Measurements from ENCODE around the gene KAT6B.

KAT6B gene

GRCh38 chr10:74823791-74824183, 2.6 kb upstream of the KAT6B start:
- no peak for DNase-seq (ENCODE audit: low spot score)

DNA sequence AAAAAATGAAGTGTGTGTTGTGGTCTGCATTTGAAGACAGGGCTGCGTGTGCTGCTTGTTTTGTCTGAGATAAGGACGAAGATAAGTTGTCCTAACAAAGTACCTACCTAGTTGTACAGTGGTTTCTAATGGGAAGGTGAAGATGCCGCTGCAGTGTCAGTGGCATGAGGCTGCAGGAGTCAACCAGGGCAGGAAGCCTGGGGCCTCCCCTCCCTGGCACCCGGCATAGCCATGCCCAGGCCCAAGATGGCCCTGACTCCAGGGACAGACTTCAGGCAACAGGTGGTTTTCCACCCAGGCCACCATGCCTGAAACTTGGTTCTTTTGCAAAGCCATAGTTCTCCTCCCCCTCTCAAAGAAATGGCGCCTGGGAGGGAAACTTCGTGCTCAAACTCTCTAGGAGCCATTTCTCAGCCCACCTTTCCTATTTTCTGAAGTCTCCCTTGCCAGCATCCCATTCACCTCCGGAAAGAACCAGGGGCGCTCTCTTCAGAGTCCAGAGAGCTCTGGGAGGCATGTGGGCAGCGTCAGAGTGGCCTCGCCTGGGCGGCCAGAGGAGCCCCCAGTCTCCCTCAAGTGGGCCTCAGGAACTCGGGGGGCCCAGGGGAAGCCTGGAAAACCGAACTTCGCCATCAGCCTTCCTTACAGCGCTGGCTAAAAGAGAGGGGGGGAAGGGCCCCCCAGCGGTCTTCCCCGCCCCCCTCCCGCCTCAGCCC, 2.1 kb upstream of the KAT6B start:
- no peak for DNase-seq (ENCODE audit: low spot score)

- DNase-seq (ENCODE audit: low spot score) = no peak
Observed at GRCh38 chr10:74824900-74825370, 1.5 kb upstream of the KAT6B start.

- no peak for DNase-seq (ENCODE audit: low spot score)
Observed at GRCh38 chr10:74825371-74826141, 844 bp upstream of the KAT6B start.

- no peak for DNase-seq (ENCODE audit: low spot score)
Observed at GRCh38 chr10:74827045-74827441, 643 bp downstream of the KAT6B start.

DNA sequence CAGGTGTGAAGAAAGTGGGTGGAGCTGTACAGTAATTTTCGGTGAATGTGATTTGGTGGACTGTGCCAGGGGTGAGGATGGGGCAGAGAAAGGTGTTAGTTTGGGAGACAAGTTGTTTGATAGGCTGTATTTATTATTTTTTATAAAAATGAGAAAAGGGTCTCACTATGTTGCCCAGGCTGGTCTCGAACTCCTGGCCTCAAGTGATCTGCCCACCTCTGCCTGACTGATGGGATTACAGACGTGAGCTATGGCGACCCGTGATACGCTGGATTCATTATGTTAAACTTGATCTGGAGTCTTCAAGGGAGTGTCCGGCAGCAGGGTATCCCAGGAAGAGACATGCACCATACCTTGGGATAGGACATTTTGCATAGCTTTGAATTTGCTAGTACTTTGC, 1.3 kb downstream of the KAT6B start:
- no peak for DNase-seq (ENCODE audit: low spot score)

GRCh38 chr10:74828946-74829345, 2.5 kb downstream of the KAT6B start:
- DNase-seq (ENCODE audit: low spot score) = no peak

DNA sequence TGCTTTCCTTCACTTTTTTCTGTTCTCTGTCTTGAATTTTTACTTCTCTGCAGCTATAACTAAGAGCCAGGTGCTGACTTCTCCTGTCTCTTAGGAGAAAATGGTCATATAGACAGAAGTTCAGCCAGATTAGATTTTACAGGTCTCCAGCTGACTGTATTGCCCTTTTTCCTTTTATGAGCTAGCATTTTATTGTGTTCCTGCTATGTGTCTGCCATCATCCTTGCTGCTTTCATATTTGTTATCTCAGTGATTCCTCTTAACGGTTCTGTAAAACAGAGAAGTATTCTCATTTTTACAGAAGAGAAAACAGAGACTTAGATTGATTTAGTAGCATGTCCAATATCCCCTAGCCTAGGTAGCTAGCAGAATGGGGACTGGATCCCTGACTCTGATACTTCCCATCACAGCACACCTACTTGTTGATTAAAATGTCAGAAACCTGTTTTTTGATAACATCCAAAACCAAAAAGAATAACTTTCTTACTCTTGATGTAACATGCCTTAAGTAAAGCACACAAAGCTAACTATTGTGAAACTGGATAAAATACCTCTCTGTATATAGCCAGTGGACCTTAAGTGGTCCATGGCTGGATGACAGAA, 5.2 kb downstream of the KAT6B start:
- DNase-seq (ENCODE audit: low spot score) = no peak

GRCh38 chr10:74835963-74836362, 9.6 kb downstream of the KAT6B start:
- DNase-seq (ENCODE audit: low spot score) = no peak

GRCh38 chr10:74836877-74837276, 10.5 kb downstream of the KAT6B start:
- DNase-seq (ENCODE audit: low spot score) = no peak

- DNase-seq (ENCODE audit: low spot score) = no peak
Observed at GRCh38 chr10:74837743-74838142, 11.3 kb downstream of the KAT6B start.

DNA sequence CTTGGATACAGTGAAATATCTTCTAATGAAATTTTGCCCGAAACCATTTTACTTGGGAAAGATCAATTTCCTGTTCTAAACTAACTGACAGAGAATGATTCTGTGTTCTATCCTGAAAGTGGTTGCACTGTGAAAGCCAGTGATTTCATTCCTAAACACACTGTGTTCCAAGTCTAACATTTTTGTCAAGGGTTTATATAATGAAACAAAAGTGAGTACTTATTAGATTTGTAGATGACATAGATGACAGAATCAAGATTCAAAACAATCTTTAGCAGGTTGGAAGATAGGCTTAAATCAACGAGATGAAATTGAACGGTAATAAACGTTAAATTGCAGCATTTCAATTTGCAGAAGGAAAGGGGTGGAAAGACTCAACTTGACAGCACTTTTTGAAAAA, 13.3 kb downstream of the KAT6B start:
- no peak for DNase-seq (ENCODE audit: low spot score)

GRCh38 chr10:74841265-74841973, 15.0 kb downstream of the KAT6B start:
- no peak for DNase-seq (ENCODE audit: low spot score)

GRCh38 chr10:74842301-74842954, 16.0 kb downstream of the KAT6B start:
- no peak for DNase-seq (ENCODE audit: low spot score)

- DNase-seq (ENCODE audit: low spot score) = no peak
Observed at GRCh38 chr10:74846958-74847357, 20.6 kb downstream of the KAT6B start.

DNA sequence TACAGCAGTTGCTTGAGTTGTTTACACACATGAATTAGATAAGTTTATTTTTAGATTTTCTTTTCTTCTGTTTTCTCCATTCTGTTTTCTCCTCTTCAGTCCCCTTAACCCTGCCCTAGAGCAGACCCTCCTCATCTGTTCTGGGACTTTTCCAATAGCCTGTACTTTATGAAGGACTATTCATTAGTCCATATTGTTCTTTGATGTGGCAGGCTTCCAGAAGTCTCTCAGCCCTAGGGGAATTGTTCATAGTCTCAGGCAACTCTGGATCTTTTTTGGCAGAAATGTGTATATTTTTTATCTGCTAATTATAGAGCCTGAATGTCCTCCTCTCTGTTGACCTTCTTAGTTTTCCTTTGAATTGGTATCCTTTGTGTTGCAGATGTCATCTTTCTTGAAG, 25.4 kb downstream of the KAT6B start:
- no peak for DNase-seq (ENCODE audit: low spot score)

GRCh38 chr10:74852381-74852780, 26.0 kb downstream of the KAT6B start:
- no peak for DNase-seq (ENCODE audit: low spot score)

DNA sequence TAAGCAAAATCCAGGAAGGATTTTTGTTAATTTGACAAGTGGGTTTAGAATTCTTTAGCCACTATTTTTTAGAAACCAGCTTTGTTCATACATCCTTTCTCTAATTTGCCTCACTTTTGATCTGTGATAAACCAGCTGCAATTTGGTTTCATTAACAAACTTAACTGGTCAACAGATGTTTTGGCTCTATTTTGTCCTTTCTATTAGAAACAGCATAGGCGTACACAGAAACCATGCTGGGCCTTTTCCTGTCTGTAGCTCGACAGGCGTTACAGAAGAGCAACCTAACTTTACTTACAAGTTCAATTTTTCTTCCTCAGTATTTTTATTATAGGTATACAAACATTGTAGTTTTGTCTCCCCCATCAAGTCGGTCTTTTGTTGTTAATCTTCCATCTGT, 28.2 kb downstream of the KAT6B start:
- no peak for DNase-seq (ENCODE audit: low spot score)

DNA sequence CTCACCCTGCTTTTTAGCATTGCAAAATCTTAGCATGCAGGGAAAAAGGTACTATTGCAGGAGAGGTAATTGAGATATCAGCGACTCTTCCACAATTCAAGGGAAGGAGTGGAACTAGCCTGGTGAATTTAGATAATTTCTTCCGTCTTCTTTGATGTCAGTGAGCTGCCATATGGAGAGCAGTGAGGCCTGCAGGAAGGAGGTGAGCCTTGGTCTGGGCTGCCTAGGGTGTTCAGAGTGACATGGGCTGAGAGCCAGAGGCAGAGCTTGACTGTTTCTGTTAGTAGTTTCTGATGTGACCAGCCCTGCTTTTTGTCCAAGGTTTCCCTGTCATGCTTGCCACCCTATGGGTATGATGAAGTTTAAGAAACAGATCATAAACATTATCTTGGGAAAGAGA, 28.6 kb downstream of the KAT6B start:
- peak; percentile 40 for DNase-seq (ENCODE audit: low spot score)

DNA sequence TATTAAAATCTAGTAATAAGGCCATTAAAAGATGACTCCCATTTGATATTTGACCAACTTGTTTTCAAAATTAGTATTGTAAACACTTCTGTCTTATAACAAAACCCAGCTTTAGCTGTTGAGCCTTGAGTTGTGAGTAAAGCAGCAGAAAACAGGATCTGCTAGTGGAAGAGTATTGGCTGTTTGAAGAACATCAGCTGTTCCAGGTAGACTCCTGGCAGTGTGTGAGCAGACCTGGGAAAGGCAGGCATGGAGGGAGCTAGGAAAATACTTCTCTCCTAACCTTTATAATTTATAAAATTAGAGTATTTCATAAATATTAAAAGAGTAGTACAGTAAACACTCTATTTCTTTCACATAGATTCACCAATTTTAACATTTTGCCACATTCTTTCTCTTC, 29.0 kb downstream of the KAT6B start:
- no peak for DNase-seq (ENCODE audit: low spot score)

- no peak for DNase-seq (ENCODE audit: low spot score)
Observed at GRCh38 chr10:74856940-74857339, 30.5 kb downstream of the KAT6B start.

DNA sequence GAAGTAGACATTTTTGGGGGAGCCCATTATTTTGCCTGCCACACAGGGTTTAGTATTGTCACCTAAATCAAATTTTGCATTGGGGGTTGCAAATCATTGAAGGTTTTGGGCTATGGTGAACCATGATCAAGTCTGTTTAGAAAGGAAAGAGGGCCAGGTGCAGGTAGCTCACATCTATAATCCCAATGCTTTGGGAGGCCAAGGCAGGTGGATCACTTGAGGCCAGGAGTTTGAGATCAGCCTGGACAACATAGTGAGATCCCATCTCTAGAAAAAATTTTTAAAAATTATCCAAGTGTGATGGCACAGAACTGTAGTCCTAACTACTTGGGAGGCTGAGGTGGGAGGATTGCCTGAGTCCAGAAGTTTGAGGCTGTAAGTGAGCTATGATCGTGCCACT, 31.2 kb downstream of the KAT6B start:
- no peak for DNase-seq (ENCODE audit: low spot score)
